GM19452 (cell line): Measurements from ENCODE around the gene GINS1.
A peak's percentile ranks its signal among the peaks of the same experiment; 100 is the strongest.
"Not testable (repeated sequence)": the region's sequence is repeated elsewhere in the genome, so short reads cannot be mapped to it uniquely, and the experiment has no call there.

Experiments
- ATAC-seq: cut with Tn5 transposase; IDR thresholded peaks from one replicate; pipeline ENCODE4 v1.9.1; 2021; ENCODE audit not compliant: unreplicated experiment

The GINS1 gene

DNA sequence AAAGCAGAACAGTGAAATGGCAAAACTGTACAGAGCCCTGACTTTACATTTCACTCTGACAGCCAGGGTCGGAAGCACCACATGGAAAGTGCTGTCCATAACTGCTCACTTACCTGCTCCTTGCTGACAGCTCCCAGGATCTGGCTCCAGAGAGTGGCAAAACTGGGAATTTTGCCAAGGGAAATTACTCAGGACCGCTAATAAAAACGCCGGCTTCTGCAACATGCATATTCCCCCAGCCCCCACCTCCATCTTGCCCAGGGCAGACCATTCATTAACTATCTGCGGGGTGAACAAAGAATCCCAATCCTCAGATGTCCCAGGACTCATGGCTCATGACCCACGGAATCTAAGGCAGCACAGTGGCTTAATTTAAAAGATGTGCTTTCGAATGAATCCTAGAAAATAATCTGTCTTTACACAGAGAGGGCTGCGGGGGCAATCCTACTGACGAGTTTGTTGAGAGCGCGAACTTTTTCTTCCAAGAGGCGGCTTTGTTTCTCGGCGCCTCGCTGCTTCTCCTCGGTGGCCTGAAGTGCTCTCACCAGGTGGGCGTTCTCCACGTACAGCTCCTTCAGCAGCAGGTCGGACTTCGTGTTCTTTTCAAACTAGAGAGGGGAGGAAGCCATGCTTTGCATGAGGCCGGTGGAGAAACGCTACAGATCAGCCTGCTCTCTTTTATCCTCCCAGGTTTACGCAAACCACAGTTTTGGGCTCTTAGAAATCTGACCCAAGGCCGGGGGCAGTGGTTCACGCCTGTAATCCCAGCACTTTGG, 45.8 kb downstream of the GINS1 start:
- no peak for ATAC-seq

DNA sequence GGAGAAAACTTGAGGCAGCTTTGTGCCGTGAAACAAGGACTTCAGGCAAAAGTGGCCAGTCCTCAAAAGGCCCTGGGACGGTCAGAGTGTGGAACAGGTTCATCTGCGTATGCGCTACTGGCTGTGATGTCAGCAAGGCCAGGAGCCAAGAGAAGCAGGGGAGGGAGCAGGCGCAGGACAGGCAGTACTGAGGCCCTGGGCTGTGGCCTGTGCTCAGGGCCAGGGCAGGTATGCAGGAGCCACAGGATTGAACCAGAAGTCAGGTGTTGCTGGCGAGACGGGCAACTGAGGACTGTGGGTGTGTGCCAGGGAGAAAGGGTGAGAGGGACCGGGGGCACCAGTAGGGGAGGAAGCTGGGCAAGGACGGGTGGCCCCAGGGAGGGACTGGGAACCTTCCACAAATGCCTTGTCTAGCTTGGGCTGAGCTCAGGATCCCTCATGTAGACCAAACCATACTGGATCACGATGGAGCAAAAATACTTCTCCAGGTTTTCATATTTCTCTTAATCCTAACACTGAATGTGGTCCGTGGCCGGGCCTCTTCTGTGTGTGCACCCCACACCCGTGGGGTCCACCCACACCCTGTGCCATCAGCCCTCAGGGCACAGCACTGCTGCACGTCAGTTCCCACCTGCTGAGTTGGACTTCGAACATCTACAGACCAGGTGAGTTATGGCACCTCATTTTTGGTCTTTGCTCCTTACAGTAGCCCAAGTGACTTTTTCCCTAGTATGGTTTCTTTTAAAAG, 46.9 kb downstream of the GINS1 start:
- no peak for ATAC-seq

DNA sequence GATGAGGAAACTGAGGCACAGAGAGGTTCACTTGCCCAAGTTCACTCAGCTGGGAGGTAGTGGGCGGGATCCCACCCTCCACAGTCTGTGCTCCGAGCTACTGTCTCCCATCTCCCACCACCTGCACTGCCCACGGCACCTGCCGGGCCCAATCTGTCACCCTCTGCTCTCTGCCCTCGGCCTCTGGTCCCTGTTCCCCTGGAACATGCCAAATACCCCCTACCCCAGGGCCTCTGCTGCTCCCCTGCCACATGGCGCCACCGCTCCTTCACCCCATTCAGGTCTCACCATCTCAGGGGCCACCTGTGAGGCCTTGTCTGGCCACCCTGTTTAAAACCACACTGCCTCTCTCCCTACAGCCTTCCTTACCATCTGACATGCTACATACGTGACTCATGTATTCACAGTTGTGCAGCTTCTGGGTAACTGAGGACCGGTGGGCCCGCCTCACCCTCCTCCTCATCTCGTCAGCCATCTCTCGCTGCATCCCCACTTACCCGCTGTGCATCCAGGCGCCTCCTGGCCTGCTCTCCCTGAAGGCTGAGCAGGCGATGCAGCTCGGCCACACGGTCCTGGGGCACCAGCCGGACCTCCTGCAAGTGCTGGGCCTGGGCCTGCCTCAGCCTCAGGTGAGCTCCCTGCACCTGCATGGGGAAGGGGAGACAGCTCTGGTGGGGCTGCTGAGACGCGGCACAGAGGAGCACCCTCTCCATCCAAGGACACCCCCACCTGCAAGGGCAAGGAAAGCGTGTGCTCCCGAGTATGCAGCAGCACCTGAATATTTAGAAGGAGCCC, 50.6 kb downstream of the GINS1 start:
- ATAC-seq: no peak

DNA sequence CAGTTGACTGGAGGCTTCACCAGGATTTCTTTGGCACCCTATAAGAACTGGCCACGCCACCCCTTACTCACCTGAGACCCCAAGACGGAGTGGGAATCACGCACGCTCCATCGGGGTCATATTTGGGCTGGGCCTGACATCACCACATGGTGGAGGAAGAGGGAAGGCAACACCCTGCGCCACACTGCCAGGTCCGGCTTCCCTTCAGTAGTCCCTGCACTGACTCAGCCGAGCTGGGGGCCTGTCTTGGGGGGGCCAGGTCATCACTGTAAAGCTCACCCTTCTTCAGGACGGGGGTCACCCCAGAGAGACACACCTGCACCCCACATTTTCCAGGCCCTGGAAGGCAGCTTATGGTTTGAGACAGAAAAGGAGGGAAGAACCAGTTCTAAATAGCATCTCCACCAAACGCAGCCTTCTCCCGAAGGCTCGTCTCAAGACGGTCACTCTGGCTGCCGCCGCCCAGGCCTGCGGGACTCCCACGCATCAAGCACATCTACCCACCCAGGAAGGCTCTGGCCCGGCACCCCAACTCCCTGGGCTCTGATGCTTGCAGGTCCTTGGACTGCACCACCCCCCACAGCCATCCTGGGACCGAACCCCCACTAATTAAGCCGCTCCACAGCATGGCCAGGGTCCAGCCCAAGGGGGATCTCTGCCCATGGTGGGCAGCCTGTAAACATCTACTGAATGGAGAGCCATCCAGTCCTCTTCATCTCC, 51.8 kb downstream of the GINS1 start:
- ATAC-seq: no peak

DNA sequence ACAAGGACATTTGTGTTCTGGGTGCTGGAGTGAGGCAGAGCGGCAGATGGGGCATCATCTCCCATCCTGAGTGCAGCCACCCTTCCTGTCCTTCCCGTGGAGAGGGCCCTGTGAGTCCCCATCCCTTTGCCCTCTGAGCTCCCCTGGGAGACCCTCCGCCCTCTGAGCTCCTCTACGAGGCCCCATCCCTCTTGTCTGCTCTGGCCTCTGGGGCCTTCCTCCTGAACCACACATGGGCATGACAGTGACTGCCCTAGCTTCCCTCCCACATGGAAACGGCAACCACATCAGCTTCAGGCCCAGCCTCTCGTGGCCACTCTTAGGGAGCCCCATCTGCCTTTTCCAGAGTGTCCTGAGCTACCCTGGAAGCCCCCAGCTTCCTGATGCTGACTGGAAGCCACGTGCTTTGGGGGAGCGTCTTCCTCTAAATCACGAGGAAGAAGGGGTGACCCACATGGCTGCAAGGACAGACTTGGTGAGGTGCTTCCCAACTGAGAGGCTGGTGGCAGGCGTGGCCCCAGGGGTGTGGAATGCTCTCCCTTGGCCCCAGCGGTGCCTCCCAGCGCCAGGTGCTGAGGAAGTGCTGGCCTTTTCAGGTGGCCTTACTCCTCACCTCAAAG, 52.6 kb downstream of the GINS1 start:
- ATAC-seq: no peak

DNA sequence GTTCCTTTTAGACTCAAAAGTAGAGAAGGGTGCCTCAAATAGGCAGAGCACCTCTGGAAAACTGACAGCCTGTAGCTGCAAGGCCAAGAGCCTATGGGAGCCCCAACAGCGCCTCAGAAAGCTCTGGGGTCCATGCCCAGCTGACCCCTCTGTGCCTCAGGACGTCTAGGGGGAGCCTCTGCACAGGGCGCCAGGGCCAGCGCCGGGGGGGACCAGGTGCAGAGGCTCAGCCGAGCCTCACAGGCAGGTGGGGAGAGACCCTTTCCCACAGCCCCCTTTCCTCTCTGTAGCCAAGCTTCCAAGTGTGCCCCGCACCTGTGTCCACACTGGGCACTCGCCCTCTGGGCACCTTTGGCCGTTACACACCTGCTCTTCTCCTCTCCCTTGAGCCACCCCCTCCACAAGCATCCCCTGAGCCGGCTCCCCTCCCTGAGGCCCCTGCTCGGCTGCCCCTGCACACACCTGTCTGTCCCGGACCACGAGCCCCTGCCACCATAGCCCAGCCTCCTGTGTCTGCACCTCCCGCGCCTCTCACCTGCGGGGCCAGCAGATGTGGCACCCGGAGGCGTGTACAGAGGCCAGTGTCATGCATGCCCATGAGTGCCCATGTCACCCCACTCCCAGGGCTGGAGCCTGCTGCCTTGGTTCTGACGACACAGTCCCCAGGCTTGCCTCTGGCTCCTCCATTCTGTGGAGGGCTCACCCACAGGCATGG, 53.2 kb downstream of the GINS1 start:
- ATAC-seq: no peak

DNA sequence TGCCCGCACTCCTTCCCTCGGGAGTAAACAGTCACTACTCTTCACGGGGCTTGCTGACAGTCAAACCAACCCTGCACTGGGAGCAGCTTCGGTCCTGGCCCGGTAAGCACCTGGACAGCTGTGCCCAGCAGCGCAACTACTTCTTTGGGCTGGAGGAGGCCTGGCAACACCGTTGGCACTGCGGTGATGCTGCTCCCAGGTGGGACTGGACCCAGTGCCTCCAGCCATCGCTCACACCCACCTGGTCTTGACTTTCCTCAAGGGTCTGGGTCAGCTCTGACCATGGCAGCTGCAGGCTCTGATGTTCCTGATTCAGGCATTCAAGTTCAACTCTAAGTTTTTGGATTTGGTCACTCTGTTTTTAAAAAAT, 53.8 kb downstream of the GINS1 start:
- ATAC-seq: no peak

DNA sequence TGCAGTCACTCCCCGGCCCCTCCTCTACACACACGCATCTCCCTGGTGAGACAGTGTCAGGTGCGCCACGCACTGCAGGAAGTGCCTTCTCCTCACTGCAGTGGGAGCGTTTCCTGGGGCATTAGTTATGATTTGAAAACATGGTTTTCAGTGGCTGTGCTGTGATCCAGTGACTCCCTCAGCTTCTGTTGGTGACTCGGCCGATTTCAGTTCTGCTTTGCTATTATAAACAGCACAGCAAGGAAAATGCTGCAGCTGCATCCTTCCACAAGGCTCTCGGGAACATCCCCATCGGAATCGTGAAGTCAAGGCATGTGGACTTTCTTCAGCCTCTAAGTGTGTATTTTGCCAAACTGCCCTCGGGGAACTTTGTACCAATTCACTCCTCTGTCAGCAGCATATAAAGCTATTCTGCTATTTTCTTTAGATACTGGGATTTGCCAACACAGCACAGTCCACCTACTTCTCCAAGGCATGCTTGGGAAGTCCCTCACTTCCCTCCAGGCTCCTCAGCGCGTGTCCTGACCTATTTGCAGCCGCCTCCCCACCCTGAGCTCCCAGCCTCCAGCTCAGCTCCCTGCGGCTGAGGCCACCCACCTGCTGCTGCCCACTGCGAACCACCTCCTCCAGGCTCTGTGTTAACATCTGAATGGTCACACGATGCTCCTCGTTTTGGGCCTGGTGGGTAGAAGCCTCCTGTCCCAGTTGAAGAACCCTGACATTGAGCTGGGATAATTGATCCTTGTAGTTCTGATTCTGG, 54.5 kb downstream of the GINS1 start:
- ATAC-seq: no peak

DNA sequence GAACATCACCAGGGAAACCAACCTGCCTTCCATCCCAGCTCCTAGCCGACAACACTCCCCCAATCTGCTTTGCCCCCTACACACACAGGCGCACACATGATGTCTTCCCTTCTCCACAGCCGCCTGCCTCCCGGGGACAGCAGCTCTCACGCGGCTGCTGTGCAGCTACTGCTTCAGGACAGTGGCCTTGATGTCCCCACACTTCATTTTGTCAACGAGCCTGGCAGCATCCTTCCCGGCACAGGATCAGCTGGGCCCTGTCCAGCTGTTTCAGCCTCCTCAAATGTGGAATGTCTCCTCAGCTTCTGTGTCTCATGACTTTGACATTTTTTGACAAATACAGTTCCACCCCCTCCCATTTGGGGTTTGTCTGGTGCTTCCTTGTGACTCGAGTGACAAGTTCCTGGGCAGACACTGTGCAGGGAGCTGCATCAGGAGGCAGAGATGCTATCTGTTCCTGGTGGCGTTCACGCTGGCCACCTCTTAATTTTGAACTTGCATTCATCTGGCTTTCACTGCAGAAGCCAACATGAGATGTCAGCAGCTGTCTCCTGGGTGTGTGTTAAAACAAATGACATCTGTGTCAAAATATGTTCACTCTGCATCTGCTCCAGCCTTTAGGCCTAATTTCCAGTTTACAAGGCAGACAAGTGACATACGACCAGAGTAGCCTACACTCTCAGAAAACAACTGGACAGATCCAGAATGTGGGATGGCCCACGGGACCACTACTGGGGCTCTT, 57.2 kb downstream of the GINS1 start:
- ATAC-seq: no peak

DNA sequence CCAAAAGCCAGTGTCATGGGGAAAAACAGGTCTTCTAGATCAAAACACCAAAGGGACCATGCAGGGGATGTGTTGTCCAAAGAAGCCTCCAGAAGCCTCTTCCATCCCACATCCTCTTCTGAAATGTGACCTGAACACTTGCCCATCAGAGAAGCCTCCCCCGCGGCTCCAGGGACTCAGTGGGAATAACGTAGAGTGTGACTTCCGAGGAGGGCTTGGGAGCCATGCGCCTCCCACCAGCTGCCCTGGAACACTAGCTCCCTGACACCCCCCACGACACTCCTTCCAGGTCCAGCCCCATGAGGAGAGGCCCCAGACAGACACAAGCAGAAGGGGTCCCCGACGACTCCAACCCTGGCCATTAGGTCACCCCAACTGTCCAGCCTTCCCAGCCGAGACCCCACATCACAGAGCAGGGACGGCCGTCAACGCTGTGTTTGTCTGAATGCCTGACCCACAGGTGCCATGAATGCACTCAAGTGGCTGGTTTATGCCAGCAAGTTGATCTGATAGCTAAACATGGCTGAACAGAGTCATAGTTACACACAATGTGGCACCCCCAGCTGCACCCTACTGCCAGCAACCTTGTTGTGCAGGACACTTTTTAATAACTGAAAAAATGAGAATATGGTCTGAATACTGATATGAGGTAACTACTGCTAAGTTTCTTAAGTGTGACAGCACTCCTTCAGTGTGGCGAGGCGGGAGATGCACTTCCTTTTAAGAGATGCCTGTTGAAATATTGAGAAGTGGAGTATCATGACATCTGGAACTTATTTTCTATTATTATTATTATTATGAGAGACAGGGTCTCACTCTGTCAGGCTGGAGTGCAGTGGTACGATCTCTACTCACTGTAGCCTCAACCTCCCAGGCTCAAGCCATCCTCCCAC, 58.0 kb downstream of the GINS1 start:
- ATAC-seq: no peak

DNA sequence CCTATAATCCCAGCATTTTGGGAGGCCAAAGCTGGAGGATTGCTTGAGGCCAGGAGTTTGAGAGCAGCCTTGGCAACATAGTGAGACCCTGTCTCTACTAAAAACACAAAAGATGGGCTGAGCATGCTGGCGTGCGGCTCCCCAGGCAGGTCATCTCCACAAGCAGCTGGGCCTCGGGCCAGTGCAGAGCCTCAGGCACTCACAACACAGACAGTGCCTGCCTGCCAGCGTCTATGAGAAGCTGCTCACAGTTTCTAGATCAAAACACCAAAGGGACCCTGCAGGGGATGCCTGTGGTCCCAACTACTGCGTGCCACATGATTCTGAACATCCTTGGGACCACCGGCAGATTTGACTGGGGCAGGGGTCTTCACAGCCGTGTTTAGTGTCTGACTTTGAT, 59.4 kb downstream of the GINS1 start:
- ATAC-seq: no peak

DNA sequence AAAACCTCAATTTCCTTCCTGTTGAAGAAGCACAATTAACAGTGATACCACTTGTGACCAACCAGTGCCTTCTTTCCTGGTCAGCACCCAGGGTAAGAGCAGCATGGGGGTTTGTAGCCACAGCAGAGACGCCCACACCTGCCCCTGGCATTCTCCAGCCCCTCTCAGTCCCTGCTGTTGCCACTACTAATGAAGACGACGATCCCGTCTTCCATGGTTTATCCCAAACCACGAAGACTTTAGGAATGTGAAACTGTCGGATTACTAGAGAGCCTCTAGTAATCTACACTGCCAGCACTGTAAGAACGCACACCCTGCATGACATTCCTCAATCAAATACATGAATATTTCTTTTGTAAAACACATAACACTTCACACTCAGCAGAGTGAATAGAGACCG, 60.0 kb downstream of the GINS1 start:
- no peak for ATAC-seq

DNA sequence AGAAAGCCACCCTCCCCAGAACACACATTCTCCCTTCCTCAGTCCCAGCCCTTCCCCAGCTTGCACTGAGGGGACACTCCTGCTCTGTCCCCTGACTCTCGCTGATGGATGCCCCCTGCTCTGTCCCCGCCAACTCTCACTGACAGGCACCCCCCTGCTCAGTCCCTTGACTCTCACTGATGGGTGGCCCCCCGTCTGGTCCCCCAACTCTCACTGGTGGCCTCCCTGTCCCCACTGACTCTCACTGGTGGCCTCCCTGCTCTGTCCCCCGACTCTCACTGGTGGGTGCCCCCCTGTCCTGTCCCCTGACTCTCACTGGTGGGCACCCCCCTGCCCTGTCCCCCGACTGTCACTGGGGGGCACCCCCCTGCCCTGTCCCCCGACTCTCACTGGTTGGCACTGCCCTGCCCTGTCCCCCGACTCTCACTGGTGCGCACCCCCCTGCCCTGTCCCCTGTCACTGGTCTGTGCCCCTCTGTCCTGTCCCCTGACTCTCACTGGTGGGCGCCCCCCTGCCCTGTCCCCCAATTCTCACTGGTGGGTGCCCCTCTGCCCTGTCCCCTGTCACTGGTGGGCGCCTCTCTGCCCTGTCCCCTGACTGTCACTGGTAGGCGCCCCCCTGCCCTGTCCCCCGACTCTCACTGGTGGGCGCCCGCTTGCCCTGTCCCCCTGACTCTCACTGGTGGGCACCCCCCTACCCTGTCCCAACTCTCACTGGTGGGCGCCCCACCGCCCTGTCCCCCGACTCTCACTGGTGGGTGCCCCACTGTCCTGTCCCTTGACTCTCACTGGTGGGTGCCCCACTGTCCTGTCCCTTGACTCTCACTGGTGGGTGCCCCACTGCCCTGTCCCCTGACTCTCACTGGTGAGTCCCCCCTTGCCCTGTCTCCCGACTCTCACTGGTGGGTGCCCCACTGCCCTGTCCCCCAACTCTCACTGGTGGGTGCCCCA, 60.9 kb downstream of the GINS1 start:
- ATAC-seq: no peak

DNA sequence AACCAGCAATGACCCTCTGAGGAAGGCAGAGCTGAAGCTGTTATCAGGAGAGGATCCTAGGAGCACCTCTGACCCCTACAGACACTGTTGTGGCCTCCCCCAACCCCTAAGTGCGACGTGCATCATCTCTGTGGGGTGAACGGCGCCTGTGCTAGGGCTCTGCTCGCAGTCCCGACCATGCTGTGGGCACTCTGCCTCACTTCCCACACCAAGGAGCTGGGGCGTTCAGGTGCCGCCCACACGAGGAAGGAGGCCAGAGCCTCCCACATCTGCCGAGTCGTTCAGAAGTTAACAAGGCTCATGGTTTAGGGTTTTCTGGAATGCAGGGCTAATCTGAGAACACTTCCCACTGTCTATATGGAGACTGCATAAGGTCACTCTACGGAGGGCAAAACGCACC, 62.1 kb downstream of the GINS1 start:
- ATAC-seq: no peak

DNA sequence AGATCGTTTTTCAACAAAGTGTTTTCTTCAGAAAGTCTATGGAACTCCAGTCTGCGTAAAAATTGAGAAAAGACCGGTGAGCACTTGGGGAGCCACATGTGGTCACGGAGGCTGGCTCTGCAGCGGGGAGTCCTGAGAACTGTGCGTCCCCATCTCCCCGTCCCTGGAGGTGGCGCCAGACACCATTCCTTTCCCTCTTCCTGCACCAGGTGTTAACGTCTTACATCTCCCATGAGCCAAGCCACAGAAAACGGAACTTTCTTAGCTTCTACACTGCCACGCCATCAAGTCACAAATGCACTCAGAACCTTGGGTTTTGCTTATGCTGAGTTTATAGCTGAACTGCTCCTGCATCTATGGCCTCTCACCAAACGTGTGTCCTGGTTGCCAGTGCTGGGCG, 62.6 kb downstream of the GINS1 start:
- ATAC-seq: peak; percentile 55

DNA sequence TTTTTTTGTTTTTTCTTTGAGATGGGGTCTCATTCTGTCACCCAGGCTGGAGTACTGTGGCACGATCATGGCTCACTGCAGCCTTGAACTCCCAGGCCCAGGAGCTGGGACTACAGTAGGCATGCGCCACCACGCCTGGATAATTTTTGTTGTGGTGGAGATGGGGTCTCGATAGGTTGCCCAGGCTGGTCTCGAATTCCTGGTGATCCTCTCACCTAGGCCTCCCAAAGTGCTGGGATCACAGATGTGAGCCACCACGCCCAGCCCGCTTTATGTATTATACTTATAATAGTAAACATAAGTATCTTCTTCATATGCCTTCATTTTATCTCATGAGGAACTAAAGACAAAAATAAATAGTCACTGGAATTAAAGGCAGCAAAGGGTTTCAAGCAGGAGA, 63.5 kb downstream of the GINS1 start:
- no peak for ATAC-seq

DNA sequence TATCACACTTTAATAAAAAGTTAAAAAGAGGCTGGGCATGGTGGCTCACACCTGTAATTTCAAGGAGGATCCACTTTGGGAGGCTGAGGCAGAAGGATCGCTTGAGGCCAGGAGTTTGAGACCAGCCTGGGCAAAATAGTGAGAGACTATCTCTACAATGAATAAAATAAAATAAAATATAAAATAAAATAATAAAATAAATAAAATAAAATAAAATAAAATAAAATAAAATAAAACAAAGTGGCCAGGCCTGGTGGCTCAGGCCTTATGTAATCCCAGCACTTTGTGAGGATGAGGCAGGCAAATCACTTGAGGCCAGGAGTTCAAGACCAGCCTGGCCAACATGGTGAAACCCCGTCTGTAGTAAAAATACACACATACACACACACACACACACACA, 65.8 kb downstream of the GINS1 start:
- ATAC-seq: not testable (repeated sequence)
